ENCODE data around the gene PEX3. TPM values are rescaled to one million over a fixed set of nuclear protein-coding genes. Genes with fewer than 3 reads are reported as not detected.

PEX3 gene
- polyA plus RNA-seq, 3 donors = 3.2 to 6.9 (median 5.2) TPM

DNA sequence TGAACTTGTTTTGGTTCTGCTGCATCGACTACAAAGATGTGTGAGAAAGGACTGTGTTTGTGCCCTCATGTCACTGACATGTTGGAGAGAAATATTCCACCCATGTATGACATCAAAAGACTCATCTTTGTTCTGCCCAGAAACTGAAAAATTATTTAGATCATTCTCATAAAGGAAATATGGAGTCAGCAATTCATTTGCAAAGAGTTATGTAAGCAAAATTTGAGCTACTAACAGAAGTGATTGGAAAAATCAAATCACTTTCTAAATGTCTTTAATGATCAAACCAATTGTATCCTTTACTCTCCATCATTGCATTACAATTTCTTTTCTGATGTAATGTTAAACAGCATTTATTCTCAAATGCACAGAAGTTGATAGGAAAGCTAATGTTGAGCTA is 19.4 kb upstream of the PEX3 start:
- Mint-ChIP-seq H3K4me1 (no peaks in the 10 kb centered on the region), H3K9me3 (no peaks in the 10 kb centered on the region), H3K27me3 (ENCODE audit: low read depth in 3 of 3) (no peaks in the 10 kb centered on the region), H3K27ac (no peak overlapping the region), H3K36me3 (peaks cover 3 to 21% of the 10 kb centered on the region in 2 donors), H3K4me3 (no peak overlapping the region)
- Histone ChIP-seq H3K9ac (ENCODE audit: insufficient read depth, low read length, poor library complexity, severe bottlenecking) (no peak overlapping the region), H3K4me3 (replicated peaks in 1 of 3; ENCODE audit: low read depth in 2 of 3, low read length in 3 of 3) (no peak overlapping the region), H3K79me2 (ENCODE audit: insufficient read depth, low read length) (no peaks in the 10 kb centered on the region), H3K27ac (ENCODE audit: low read depth in 1 of 2, low read length in 2 of 2) (no peak overlapping the region), H3K36me3 (replicated peaks in 1 of 2; ENCODE audit: control insufficient read depth in 1 of 2, insufficient read depth in 2 of 2, low read length in 2 of 2) (peaks cover 1 to 9% of the 10 kb centered on the region in 2 donors), H3K27me3 (ENCODE audit: control insufficient read depth in 2 of 2, insufficient read depth in 2 of 2, low read length in 2 of 2) (no peaks in the 10 kb centered on the region), H3K4me2 (replicated peaks; ENCODE audit: extremely low read depth, low read length, poor library complexity, severe bottlenecking) (no peak overlapping the region), H3K4me1 (ENCODE audit: control insufficient read depth in 1 of 2, insufficient read depth in 2 of 2, low read length in 2 of 2) (no peaks in the 10 kb centered on the region), H4K20me1 (ENCODE audit: insufficient read depth, low read length) (no peaks in the 10 kb centered on the region), H2AFZ (ENCODE audit: insufficient read depth, low read depth, low read length, poor library complexity, severe bottlenecking) (no peak overlapping the region), H3K9me3 (replicated peaks in 1 of 2; ENCODE audit: control insufficient read depth in 1 of 2, insufficient read depth in 1 of 2, low read length in 2 of 2) (no peaks in the 10 kb centered on the region)
- no CpG with 5 or more reads among the region's 1 CpG for WGBS (ENCODE audit: insufficient coverage)
- intact Hi-C loops (cut with micrococcal nuclease) = no loop called here
- no peak for DNase-seq
- TF ChIP-seq, protein P1, sequence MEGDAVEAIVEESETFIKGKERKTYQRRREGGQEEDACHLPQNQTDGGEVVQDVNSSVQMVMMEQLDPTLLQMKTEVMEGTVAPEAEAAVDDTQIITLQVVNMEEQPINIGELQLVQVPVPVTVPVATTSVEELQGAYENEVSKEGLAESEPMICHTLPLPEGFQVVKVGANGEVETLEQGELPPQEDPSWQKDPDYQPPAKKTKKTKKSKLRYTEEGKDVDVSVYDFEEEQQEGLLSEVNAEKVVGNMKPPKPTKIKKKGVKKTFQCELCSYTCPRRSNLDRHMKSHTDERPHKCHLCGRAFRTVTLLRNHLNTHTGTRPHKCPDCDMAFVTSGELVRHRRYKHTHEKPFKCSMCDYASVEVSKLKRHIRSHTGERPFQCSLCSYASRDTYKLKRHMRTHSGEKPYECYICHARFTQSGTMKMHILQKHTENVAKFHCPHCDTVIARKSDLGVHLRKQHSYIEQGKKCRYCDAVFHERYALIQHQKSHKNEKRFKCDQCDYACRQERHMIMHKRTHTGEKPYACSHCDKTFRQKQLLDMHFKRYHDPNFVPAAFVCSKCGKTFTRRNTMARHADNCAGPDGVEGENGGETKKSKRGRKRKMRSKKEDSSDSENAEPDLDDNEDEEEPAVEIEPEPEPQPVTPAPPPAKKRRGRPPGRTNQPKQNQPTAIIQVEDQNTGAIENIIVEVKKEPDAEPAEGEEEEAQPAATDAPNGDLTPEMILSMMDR (IDR thresholded peaks at IDR 0.05) = no peak

DNA sequence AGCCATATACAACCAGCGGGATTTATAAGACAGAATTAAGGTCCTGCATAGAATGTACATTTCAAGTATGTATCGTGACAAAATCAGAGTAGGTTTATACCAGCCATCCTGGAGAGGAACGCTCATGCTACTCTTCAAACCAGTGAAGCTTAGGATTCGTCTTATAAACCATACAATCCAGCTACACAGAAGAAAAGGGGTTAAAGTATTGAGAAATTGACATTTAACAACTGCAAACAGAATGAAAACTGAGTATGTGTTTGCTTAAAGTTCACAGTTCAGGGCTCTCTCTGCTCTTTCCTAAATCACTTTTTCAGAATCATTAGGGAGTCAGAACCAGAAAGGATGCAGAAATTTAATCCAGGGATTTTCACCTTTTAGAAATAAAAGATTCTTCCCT is 18.0 kb upstream of the PEX3 start:
- H3K79me2 ChIP-seq (ENCODE audit: insufficient read depth, low read length) = no peaks in the 10 kb centered on the region
- WGBS (ENCODE audit: insufficient coverage) = no CpG with 5 or more reads among the region's 4 CpGs
- no peaks in the 10 kb centered on the region for H3K9me3 ChIP-seq (replicated peaks in 1 of 2; ENCODE audit: control insufficient read depth in 1 of 2, insufficient read depth in 1 of 2, low read length in 2 of 2)
- no peaks in the 10 kb centered on the region for H3K4me1 ChIP-seq (ENCODE audit: control insufficient read depth in 1 of 2, insufficient read depth in 2 of 2, low read length in 2 of 2)
- H3K27ac ChIP-seq (ENCODE audit: low read depth in 1 of 2, low read length in 2 of 2) = no peak overlapping the region
- Mint-ChIP-seq H3K27ac (no peak overlapping the region), H3K36me3 (peaks cover 7 to 25% of the 10 kb centered on the region in 2 donors), H3K27me3 (ENCODE audit: low read depth in 3 of 3) (peaks cover 0 to 2% (median 0%) of the 10 kb centered on the region in 3 donors), H3K9me3 (no peaks in the 10 kb centered on the region), H3K4me3 (no peak overlapping the region), H3K4me1 (no peaks in the 10 kb centered on the region)
- intact Hi-C loops (cut with micrococcal nuclease) = no loop called here
- no peak overlapping the region for H3K4me2 ChIP-seq (replicated peaks; ENCODE audit: extremely low read depth, low read length, poor library complexity, severe bottlenecking)
- no peaks in the 10 kb centered on the region for H4K20me1 ChIP-seq (ENCODE audit: insufficient read depth, low read length)
- peaks cover 4 to 12% of the 10 kb centered on the region in 2 donors for H3K36me3 ChIP-seq (replicated peaks in 1 of 2; ENCODE audit: control insufficient read depth in 1 of 2, insufficient read depth in 2 of 2, low read length in 2 of 2)
- no peak overlapping the region for H3K4me3 ChIP-seq (replicated peaks in 1 of 3; ENCODE audit: low read depth in 2 of 3, low read length in 3 of 3)
- no peaks in the 10 kb centered on the region for H3K27me3 ChIP-seq (ENCODE audit: control insufficient read depth in 2 of 2, insufficient read depth in 2 of 2, low read length in 2 of 2)
- H3K9ac ChIP-seq (ENCODE audit: insufficient read depth, low read length, poor library complexity, severe bottlenecking) = no peak overlapping the region
- no peak for DNase-seq
- TF ChIP-seq, protein P1 (IDR thresholded peaks at IDR 0.05) = no peak
- no peak overlapping the region for H2AFZ ChIP-seq (ENCODE audit: insufficient read depth, low read depth, low read length, poor library complexity, severe bottlenecking)

Measured in CD14-positive monocyte (primary cell).